ENCODE measurements around the gene CLEC4E. TPM values are rescaled to one million over a fixed set of nuclear protein-coding genes. Genes with fewer than 3 reads are reported as not detected.

CLEC4E gene
- polyA plus RNA-seq, 4 donors: 0.06 to 3.0 (median 0.45) TPM; not detected in 1

GRCh38 chr12:8527250-8528130, 13.2 kb downstream of the CLEC4E start:
- no peaks in the 10 kb centered on the region for H3K36me3 ChIP-seq (ENCODE audit: control insufficient read depth in 3 of 3, insufficient read depth in 2 of 3, low read depth in 1 of 3, low read length in 3 of 3)
- no peak overlapping the region for H3K4me3 ChIP-seq (ENCODE audit: low read depth in 1 of 3, low read length in 3 of 3)
- FAIRE-seq: no peak
- WGBS, 3 donors: 79 to 85% (median 80%) methylated on average over 30 of the region's 30 CpGs
- no peaks in the 10 kb centered on the region for H3K9me3 ChIP-seq (ENCODE audit: control insufficient read depth in 2 of 2, insufficient read depth in 1 of 2, low read depth in 1 of 2, low read length in 1 of 2)
- peaks cover 0 to 5% (median 3%) of the 10 kb centered on the region in 3 donors for H3K27me3 ChIP-seq (ENCODE audit: control insufficient read depth in 3 of 3, insufficient read depth in 3 of 3, low read length in 3 of 3)
- no peaks in the 10 kb centered on the region for H3K4me1 ChIP-seq (ENCODE audit: control insufficient read depth in 3 of 3, insufficient read depth in 2 of 3, low read depth in 1 of 3, low read length in 2 of 3)
- no peak overlapping the region for H3K27ac ChIP-seq (ENCODE audit: low read depth in 1 of 3, low read length in 2 of 3)
- DNase-seq: no peak

- H3K4me3 ChIP-seq (ENCODE audit: low read depth in 1 of 3, low read length in 3 of 3): no peak overlapping the region
- 60 to 68% (median 62%) methylated on average over 4 of the region's 4 CpGs for WGBS, 3 donors
Measured at GRCh38 chr12:8519171-8519570, 21.5 kb downstream of the CLEC4E start.

GRCh38 chr12:8517971-8518370, 22.7 kb downstream of the CLEC4E start:
- no peaks in the 10 kb centered on the region for H3K36me3 ChIP-seq (ENCODE audit: control insufficient read depth in 3 of 3, insufficient read depth in 2 of 3, low read depth in 1 of 3, low read length in 3 of 3)
- WGBS, 3 donors: 48 to 69% (median 56%) methylated on average over 2 of the region's 2 CpGs
- FAIRE-seq (no peak), DNase-seq (no peak)
- no peaks in the 10 kb centered on the region for H3K4me1 ChIP-seq (ENCODE audit: control insufficient read depth in 3 of 3, insufficient read depth in 2 of 3, low read depth in 1 of 3, low read length in 2 of 3)
- no peaks in the 10 kb centered on the region for H3K27me3 ChIP-seq (ENCODE audit: control insufficient read depth in 3 of 3, insufficient read depth in 3 of 3, low read length in 3 of 3)
- no peaks in the 10 kb centered on the region for H3K9me3 ChIP-seq (ENCODE audit: control insufficient read depth in 2 of 2, insufficient read depth in 1 of 2, low read depth in 1 of 2, low read length in 1 of 2)
- H3K27ac ChIP-seq (ENCODE audit: low read depth in 1 of 3, low read length in 2 of 3): no peak overlapping the region
- no peak overlapping the region for H3K4me3 ChIP-seq (ENCODE audit: low read depth in 1 of 3, low read length in 3 of 3)

More at GRCh38 chr12:8519171-8519570, 21.5 kb downstream of the CLEC4E start:
- FAIRE-seq (no peak), DNase-seq (no peak)
- Histone ChIP-seq H3K36me3 (ENCODE audit: control insufficient read depth in 3 of 3, insufficient read depth in 2 of 3, low read depth in 1 of 3, low read length in 3 of 3) (no peaks in the 10 kb centered on the region), H3K9me3 (ENCODE audit: control insufficient read depth in 2 of 2, insufficient read depth in 1 of 2, low read depth in 1 of 2, low read length in 1 of 2) (no peaks in the 10 kb centered on the region), H3K27ac (ENCODE audit: low read depth in 1 of 3, low read length in 2 of 3) (no peak overlapping the region), H3K27me3 (ENCODE audit: control insufficient read depth in 3 of 3, insufficient read depth in 3 of 3, low read length in 3 of 3) (no peaks in the 10 kb centered on the region), H3K4me1 (ENCODE audit: control insufficient read depth in 3 of 3, insufficient read depth in 2 of 3, low read depth in 1 of 3, low read length in 2 of 3) (no peaks in the 10 kb centered on the region)

GRCh38 chr12:8513256-8513655, 27.4 kb downstream of the CLEC4E start, which contains the start of gene CLEC4D:
Gene CLEC4D, plus strand, starts transcription at chr12:8513503. Its CDS starts 230 bp downstream, at chr12:8513733.
- DNase-seq: no peak
- 70 to 90% (median 73%) methylated on average over 4 of the region's 4 CpGs for WGBS, 3 donors
- FAIRE-seq: no peak

GRCh38 chr12:8508910-8509841, 31.5 kb downstream of the CLEC4E start:
- H3K27ac ChIP-seq (ENCODE audit: low read depth in 1 of 3, low read length in 2 of 3): no peak overlapping the region
- FAIRE-seq: no peak
- H3K9me3 ChIP-seq (ENCODE audit: control insufficient read depth in 2 of 2, insufficient read depth in 1 of 2, low read depth in 1 of 2, low read length in 1 of 2): no peaks in the 10 kb centered on the region
- DNase-seq: no peak
- no peaks in the 10 kb centered on the region for H3K27me3 ChIP-seq (ENCODE audit: control insufficient read depth in 3 of 3, insufficient read depth in 3 of 3, low read length in 3 of 3)
- 58 to 68% (median 61%) methylated on average over 12 of the region's 12 CpGs for WGBS, 3 donors
- H3K36me3 ChIP-seq (ENCODE audit: control insufficient read depth in 3 of 3, insufficient read depth in 2 of 3, low read depth in 1 of 3, low read length in 3 of 3): no peaks in the 10 kb centered on the region
- no peak overlapping the region for H3K4me3 ChIP-seq (ENCODE audit: low read depth in 1 of 3, low read length in 3 of 3)
- no peaks in the 10 kb centered on the region for H3K4me1 ChIP-seq (ENCODE audit: control insufficient read depth in 3 of 3, insufficient read depth in 2 of 3, low read depth in 1 of 3, low read length in 2 of 3)

More at GRCh38 chr12:8513256-8513655, 27.4 kb downstream of the CLEC4E start, which contains the start of gene CLEC4D:
- Histone ChIP-seq H3K27me3 (ENCODE audit: control insufficient read depth in 3 of 3, insufficient read depth in 3 of 3, low read length in 3 of 3) (no peaks in the 10 kb centered on the region), H3K27ac (ENCODE audit: low read depth in 1 of 3, low read length in 2 of 3) (no peak within 1 kb of the TSS), H3K9me3 (ENCODE audit: control insufficient read depth in 2 of 2, insufficient read depth in 1 of 2, low read depth in 1 of 2, low read length in 1 of 2) (no peaks in the 10 kb centered on the region), H3K4me3 (ENCODE audit: low read depth in 1 of 3, low read length in 3 of 3) (no peak within 1 kb of the TSS), H3K36me3 (ENCODE audit: control insufficient read depth in 3 of 3, insufficient read depth in 2 of 3, low read depth in 1 of 3, low read length in 3 of 3) (no peaks in the 10 kb centered on the region), H3K4me1 (ENCODE audit: control insufficient read depth in 3 of 3, insufficient read depth in 2 of 3, low read depth in 1 of 3, low read length in 2 of 3) (no peaks in the 10 kb centered on the region)

GRCh38 chr12:8508223-8508622, 32.5 kb downstream of the CLEC4E start:
- Histone ChIP-seq H3K27ac (ENCODE audit: low read depth in 1 of 3, low read length in 2 of 3) (no peak overlapping the region), H3K36me3 (ENCODE audit: control insufficient read depth in 3 of 3, insufficient read depth in 2 of 3, low read depth in 1 of 3, low read length in 3 of 3) (no peaks in the 10 kb centered on the region), H3K4me3 (ENCODE audit: low read depth in 1 of 3, low read length in 3 of 3) (no peak overlapping the region), H3K27me3 (ENCODE audit: control insufficient read depth in 3 of 3, insufficient read depth in 3 of 3, low read length in 3 of 3) (no peaks in the 10 kb centered on the region), H3K4me1 (ENCODE audit: control insufficient read depth in 3 of 3, insufficient read depth in 2 of 3, low read depth in 1 of 3, low read length in 2 of 3) (no peaks in the 10 kb centered on the region), H3K9me3 (ENCODE audit: control insufficient read depth in 2 of 2, insufficient read depth in 1 of 2, low read depth in 1 of 2, low read length in 1 of 2) (no peaks in the 10 kb centered on the region)
- no peak for FAIRE-seq
- DNase-seq: no peak
- 83 to 91% (median 89%) methylated on average over 3 of the region's 3 CpGs for WGBS, 3 donors

- Histone ChIP-seq H3K36me3 (ENCODE audit: control insufficient read depth in 3 of 3, insufficient read depth in 2 of 3, low read depth in 1 of 3, low read length in 3 of 3) (no peaks in the 10 kb centered on the region), H3K4me3 (ENCODE audit: low read depth in 1 of 3, low read length in 3 of 3) (no peak overlapping the region), H3K27ac (ENCODE audit: low read depth in 1 of 3, low read length in 2 of 3) (no peak overlapping the region), H3K27me3 (ENCODE audit: control insufficient read depth in 3 of 3, insufficient read depth in 3 of 3, low read length in 3 of 3) (no peaks in the 10 kb centered on the region), H3K9me3 (ENCODE audit: control insufficient read depth in 2 of 2, insufficient read depth in 1 of 2, low read depth in 1 of 2, low read length in 1 of 2) (no peaks in the 10 kb centered on the region), H3K4me1 (ENCODE audit: control insufficient read depth in 3 of 3, insufficient read depth in 2 of 3, low read depth in 1 of 3, low read length in 2 of 3) (no peaks in the 10 kb centered on the region)
- no peak for FAIRE-seq
- no peak for DNase-seq
- 92 to 94% (median 92%) methylated on average over 3 of the region's 3 CpGs for WGBS, 3 donors
Measured at GRCh38 chr12:8507596-8507995, 33.1 kb downstream of the CLEC4E start.

GRCh38 chr12:8504351-8504750, 36.4 kb downstream of the CLEC4E start:
- Histone ChIP-seq H3K36me3 (ENCODE audit: control insufficient read depth in 3 of 3, insufficient read depth in 2 of 3, low read depth in 1 of 3, low read length in 3 of 3) (no peaks in the 10 kb centered on the region), H3K27ac (ENCODE audit: low read depth in 1 of 3, low read length in 2 of 3) (no peak overlapping the region), H3K9me3 (ENCODE audit: control insufficient read depth in 2 of 2, insufficient read depth in 1 of 2, low read depth in 1 of 2, low read length in 1 of 2) (no peaks in the 10 kb centered on the region), H3K27me3 (ENCODE audit: control insufficient read depth in 3 of 3, insufficient read depth in 3 of 3, low read length in 3 of 3) (peaks cover 0 to 2% (median 0%) of the 10 kb centered on the region in 3 donors), H3K4me1 (ENCODE audit: control insufficient read depth in 3 of 3, insufficient read depth in 2 of 3, low read depth in 1 of 3, low read length in 2 of 3) (no peaks in the 10 kb centered on the region), H3K4me3 (ENCODE audit: low read depth in 1 of 3, low read length in 3 of 3) (no peak overlapping the region)
- WGBS, 3 donors: 90 to 97% (median 94%) methylated on average over 1 of the region's 1 CpG
- FAIRE-seq (no peak), DNase-seq (no peak)

All from small intestine (tissue), 7 donors.